Suppressor macrophage treated with lipopolysaccharide for 1 hour (primary cell): ENCODE results near the gene CCL13.
"Not testable (repeated sequence)": the region's sequence is repeated elsewhere in the genome, so short reads cannot be mapped to it uniquely, and the experiment has no call there.

ENCODE experiments used
- DNase-seq, 3 donors: peaks; one replicate each; pipeline ENCODE4 v3.0.0-alpha.2; 2020 to 2022

CCL13 gene

GRCh38 chr17:34356194-34356593, at the start of gene CCL13:
Gene CCL13 (plus strand): TSS chr17:34356480. CDS start chr17:34356527, 47 bp downstream.
- DNase-seq: no peak

- peak; percentile 87 to 98 (median 95) for DNase-seq
Measured at GRCh38 chr17:34307110-34307509, 49.2 kb upstream of the CCL13 start.

GRCh38 chr17:34308371-34308770, 47.9 kb upstream of the CCL13 start:
- peak; percentile 78 to 94 (median 89) for DNase-seq

GRCh38 chr17:34311291-34311690, 45.0 kb upstream of the CCL13 start:
- no peak for DNase-seq

GRCh38 chr17:34312080-34312479, 44.2 kb upstream of the CCL13 start:
- DNase-seq: no peak

GRCh38 chr17:34313164-34313563, 43.1 kb upstream of the CCL13 start:
- no peak for DNase-seq

- DNase-seq: peak; percentile 82 to 97 (median 90)
Measured at GRCh38 chr17:34314279-34314678, 42.0 kb upstream of the CCL13 start.

GRCh38 chr17:34318474-34318873, 37.8 kb upstream of the CCL13 start:
- peak; percentile 74 to 88 (median 79) for DNase-seq

GRCh38 chr17:34319039-34319483, 37.2 kb upstream of the CCL13 start, which contains the start of gene CCL8:
Gene CCL8 (plus strand): TSS chr17:34319435. CDS start chr17:34319502, 67 bp downstream.
- DNase-seq: peak; percentile 69 to 97 (median 79)

GRCh38 chr17:34321964-34322363, 34.3 kb upstream of the CCL13 start:
- peak; percentile 21 to 58 (median 25) for DNase-seq

- DNase-seq: not testable (repeated sequence)
Measured at GRCh38 chr17:34327580-34327979, 28.7 kb upstream of the CCL13 start.

- no peak for DNase-seq
Measured at GRCh38 chr17:34337701-34338100, 18.6 kb upstream of the CCL13 start.

GRCh38 chr17:34339138-34339770, 17.0 kb upstream of the CCL13 start:
- no peak for DNase-seq

- DNase-seq: no peak
Measured at GRCh38 chr17:34341916-34342315, 14.4 kb upstream of the CCL13 start.

- DNase-seq: peak; percentile 67 to 78 (median 73)
Measured at GRCh38 chr17:34347063-34347462, 9.2 kb upstream of the CCL13 start.

GRCh38 chr17:34349751-34350150, 6.5 kb upstream of the CCL13 start:
- no peak for DNase-seq

- DNase-seq: no peak
Measured at GRCh38 chr17:34351096-34351495, 5.2 kb upstream of the CCL13 start.

GRCh38 chr17:34352191-34352590, 4.1 kb upstream of the CCL13 start:
- DNase-seq: no peak

GRCh38 chr17:34354637-34355036, 1.6 kb upstream of the CCL13 start:
- peak in 1 of 3 donors; percentile 43 for DNase-seq

GRCh38 chr17:34357398-34357797, 1.1 kb downstream of the CCL13 start:
- no peak for DNase-seq

- no peak for DNase-seq
Measured at GRCh38 chr17:34358631-34359030, 2.4 kb downstream of the CCL13 start.

- no peak for DNase-seq
Measured at GRCh38 chr17:34360601-34361270, 4.5 kb downstream of the CCL13 start.

- peak; percentile 93 to 95 (median 94) for DNase-seq
Measured at GRCh38 chr17:34361478-34362061, 5.3 kb downstream of the CCL13 start.

GRCh38 chr17:34363183-34363661, 6.9 kb downstream of the CCL13 start, which contains the start of gene CCL1:
Gene CCL1 (minus strand): TSS chr17:34363233. CDS start chr17:34363161, 72 bp downstream.
- DNase-seq: peak; percentile 73 to 83 (median 80)
